Stimulated activated CD8-positive, alpha-beta memory T cell treated with anti-CD3 and anti-CD28 coated beads, Interleukin-2, amount 100 ng/mL, for 1 hour (primary cell): ENCODE results near the gene RANBP1.

ENCODE experiments used
- DNase-seq, 2 donors: peaks; one replicate each; pipeline ENCODE4 v3.0.0-alpha.2; 2020; ENCODE audit warnings: low read depth in 2 of 2

The RANBP1 gene

DNA sequence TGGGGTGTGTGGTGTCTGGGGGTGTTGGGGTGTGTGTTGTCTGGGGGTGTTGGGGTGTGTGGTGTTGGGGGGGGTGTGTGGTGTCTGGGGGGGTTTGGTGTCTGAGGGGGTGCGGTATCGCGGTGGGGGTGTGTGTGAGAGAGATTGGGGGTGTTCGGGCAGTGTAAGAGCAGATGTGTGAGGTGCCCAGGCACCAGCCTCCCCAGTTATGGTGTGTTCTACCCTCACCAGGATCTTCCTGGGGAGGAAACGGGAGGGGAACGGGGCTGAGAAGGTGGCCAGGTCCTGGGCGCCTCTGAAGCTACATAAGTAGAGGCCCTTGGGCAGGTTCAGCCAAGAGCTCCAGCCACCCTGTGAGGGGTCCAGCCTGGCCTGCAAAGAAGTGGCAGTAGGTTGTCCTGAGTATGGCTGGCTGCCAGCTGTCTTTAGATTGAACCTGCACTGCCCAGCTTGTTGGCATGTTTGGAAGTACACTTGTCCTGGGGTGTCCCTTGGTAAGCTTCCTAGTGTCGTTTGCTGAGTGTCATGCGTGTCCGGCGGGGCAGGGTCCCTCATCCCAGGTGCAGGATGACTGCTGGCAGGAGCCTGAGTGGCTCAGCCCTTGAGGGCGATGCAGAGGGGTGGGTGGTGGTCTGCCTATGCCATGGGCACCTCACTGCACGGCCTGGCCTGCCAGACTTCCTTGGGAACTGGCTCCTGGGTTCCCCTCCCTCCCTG, 7.6 kb downstream of the RANBP1 start:
- no peak for DNase-seq

GRCh38 chr22:20124083-20124787, 8.3 kb downstream of the RANBP1 start:
- no peak for DNase-seq

DNA sequence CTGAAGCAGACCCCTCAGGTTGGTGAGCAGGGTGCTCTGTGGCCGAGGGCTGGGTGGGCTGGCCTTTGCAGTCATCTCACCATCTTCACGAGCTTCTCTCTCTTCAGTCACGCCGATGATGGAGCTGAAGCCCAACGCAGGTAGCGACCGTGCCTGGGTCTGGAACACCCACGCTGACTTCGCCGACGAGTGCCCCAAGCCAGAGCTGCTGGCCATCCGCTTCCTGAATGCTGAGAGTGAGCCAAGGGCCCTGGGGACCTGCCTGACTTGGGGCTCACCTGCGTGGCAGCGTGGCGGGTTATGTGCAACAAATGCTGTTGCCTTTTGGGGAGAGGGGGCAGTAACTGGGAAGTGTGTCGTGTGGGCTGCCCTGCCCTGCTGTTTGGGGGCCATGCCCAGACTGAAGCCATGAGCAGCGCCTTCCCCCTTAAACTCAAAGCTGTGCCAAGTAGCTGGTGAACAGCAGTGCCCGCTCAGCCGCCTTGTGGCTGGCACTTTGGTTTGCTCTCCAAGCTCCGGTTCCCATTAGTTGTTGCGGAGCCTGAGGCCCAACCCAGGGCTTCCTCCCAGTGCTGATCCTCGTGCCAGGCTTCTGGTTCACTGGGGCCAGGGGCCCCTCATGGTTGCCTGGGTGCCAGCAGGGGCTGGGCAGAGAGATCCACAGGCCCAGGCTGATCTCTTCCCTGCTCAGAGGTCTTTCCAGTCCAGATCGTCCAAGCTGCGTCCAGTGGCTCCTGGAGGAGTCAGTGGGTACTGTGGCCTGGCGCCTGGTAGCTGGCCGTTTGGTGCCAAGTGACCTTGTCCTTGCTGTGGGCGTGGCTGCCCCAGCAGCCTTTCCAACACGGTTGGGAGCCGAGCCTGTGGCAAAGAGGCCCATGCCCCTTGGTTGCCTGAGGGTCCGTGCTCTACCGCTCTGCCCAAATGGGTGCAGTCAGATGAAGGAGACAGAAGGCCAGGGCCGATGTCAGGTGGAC, 9.6 kb downstream of the RANBP1 start:
- no peak for DNase-seq

DNA sequence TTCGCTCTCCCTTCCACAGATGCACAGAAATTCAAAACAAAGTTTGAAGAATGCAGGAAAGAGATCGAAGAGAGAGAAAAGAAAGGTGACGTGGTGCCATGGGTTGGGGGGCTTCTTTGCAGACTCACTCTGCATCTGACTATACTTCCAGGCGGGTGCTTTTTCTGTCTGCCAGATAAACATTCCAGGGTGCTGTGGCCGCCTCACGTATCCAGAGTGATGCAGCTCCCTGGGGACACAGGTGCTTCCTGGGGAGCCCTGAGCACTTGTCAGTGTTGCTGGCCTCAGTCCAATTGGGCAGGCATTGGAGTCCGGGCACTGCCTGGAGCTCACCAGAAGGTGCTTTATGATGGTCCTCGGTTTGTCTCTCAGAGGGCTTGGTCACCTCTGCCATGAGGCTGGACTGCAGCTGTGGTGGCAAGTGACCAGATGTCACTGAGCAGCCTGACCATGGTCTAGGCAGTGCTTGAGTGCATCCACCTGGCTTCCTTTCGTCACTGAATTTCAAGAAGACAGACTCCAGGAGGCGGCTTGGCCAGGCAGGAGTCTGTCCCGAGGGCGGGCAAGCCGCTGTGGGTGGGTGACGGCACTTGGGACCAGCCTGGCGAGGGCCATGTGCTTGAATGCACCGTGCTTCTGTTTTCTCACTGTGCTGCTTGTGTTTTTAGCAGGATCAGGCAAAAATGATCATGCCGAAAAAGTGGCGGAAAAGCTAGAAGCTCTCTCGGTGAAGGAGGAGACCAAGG, 10.6 kb downstream of the RANBP1 start:
- no peak for DNase-seq

GRCh38 chr22:20127318-20127868, 11.5 kb downstream of the RANBP1 start:
- DNase-seq: no peak

GRCh38 chr22:20127869-20128618, 12.1 kb downstream of the RANBP1 start:
- DNase-seq: no peak

DNA sequence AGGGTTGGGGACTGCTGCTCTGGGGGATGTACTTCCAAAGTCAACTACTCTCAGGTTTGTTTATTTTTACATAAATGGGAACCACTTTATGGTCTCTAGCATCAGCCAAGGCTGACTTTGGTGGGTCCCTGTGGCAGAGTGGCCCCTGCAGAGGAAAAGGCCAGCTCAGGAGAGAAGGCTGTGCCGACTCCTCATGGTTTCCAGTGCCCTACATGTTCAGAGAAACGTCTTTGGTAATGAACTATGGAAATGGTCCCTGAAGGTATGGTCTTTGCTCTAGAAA, 12.7 kb downstream of the RANBP1 start:
- no peak for DNase-seq

- DNase-seq: no peak
Measured at GRCh38 chr22:20128902-20129746, 13.2 kb downstream of the RANBP1 start.

GRCh38 chr22:20129747-20130014, 13.8 kb downstream of the RANBP1 start:
- no peak for DNase-seq

GRCh38 chr22:20130319-20130718, 14.4 kb downstream of the RANBP1 start:
- no peak for DNase-seq

GRCh38 chr22:20130731-20131596, 15.1 kb downstream of the RANBP1 start:
- DNase-seq: peak; percentile 58 to 73

GRCh38 chr22:20131597-20131858, 15.6 kb downstream of the RANBP1 start, which contains the start of gene ZDHHC8:
Gene ZDHHC8, plus strand, starts transcription at chr22:20131804. Its CDS starts 144 bp downstream, at chr22:20131948.
- DNase-seq: no peak

GRCh38 chr22:20131859-20132685, 16.2 kb downstream of the RANBP1 start:
- DNase-seq: no peak

DNA sequence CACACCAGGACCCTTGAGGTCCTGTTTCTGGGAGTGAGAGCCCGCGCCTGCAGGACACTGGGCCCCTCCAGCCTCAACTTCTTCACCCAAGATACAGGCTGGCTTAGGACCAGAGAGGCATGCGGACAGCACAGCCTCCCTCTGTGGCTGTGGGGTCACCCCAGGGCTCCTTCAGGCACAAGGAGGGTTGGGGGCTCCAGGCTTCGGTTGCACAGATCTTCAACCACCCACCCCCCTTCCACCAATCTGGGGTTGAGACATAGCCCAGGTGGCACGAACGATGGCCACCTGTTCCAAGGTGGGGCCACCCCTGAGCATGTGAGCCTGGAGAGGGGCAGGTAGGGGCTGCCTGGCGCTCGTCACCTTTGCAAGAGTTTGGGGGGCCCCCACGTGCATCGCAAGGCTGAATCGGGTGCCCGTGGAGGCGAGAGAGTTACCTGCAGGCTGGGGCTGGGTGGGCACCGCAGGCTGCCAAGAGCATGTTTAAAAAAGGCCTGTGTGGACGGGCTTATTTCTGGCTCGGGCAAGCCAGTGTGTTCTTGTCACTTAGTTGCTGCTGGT, 16.9 kb downstream of the RANBP1 start:
- DNase-seq: no peak

DNA sequence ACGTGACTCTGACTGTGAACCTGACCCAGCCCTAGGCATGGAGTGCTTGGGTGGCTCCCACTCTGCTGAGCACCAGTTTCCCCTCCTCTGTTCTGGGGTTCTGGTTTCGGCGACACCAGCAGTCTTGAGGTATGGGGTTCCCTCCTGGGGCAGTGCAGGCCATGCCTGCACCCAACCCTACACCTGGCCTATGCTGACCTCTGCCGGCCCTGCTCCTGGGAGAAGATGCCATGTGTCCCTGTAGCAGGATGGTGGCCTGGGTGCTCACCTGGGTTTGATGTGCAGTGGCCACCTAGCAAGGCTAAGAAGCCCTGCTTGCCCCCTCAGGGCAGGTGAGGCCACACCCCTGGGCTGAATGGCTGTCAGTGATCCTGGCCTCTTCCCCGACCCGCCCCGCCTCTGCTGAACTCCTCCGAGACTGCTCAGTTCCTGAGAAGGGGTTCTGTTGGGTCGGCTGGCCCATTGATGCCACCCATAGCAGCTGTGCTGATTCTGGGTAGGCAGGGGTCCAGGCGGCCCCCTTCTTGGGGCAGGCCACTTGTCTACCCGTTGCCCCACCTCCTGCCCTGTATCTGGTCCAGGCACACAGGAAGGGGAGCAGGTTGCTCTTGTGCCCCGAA, 18.1 kb downstream of the RANBP1 start:
- no peak for DNase-seq

DNA sequence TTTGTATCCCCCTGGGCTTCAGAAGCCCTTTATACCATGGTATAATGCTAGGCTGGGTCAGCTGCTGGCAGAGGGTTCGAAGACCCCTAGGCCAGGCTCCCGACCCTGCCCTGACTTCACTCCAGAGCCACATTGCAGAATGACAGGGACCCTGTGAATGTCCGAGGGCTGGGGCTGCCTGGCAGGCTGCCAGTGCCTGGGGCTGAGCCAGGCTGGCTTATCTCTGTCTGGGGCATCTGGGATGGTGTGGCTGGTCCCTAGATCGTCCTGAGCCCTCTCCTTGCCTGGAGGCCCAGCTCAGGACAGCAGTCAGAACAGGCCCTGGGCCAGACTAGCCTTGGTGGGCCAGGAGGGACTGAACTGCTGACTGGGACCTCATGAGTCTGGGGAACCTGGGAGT, 19.4 kb downstream of the RANBP1 start:
- DNase-seq: no peak

DNA sequence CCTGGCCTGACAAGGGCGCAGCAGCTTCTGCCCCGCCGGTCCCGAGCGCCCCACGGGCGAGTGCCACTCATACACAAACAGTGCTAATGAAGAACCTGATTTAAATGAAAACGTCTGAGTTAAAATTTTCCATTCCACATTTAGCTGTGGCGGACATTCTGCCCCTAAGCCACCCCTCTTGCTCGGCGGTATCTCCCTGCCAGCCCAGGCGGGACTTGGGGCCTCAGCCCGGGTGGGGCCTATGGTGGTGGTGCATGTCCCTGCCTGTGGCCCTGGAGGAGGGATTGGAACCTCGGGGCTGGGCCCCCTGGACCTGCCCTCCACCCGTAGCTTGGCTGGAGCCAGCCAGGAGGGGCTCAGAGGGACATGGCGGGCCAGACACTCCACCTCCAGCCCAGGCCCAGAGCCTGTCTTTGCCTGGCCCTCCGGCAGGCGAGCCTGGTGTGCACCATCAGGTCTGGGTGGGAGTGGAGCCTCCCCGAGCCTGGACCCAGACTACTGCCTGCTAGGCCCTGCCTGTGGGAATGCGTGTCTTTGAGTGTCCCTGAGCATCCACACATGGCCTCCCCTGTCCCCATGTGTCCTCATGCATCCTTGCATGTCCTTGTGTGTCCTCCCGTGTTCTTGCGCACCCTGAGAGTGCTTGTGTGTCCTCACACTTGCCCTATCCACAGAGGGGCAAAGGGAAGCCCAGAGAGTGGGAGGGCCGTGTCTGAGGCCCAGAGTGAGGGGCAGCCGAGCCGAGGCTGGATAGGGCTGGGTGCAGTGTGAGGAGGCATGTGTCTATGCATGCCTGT, 20.1 kb downstream of the RANBP1 start:
- no peak for DNase-seq
